Stimulated activated CD8-positive, alpha-beta memory T cell treated with anti-CD3 and anti-CD28 coated beads, Interleukin-12 subunit alpha, Interleukin-12 subunit beta, amount 100 ng/mL, for 1 hour (primary cell): Measurements from ENCODE around the gene ST6GALNAC2.
"Not testable (repeated sequence)": the region's sequence is repeated elsewhere in the genome, so short reads cannot be mapped to it uniquely, and the experiment has no call there.

Experiments
- DNase-seq: peaks from one replicate; pipeline ENCODE4 v3.0.0-alpha.2; 2020; ENCODE audit warnings: low read depth

The ST6GALNAC2 gene

DNA sequence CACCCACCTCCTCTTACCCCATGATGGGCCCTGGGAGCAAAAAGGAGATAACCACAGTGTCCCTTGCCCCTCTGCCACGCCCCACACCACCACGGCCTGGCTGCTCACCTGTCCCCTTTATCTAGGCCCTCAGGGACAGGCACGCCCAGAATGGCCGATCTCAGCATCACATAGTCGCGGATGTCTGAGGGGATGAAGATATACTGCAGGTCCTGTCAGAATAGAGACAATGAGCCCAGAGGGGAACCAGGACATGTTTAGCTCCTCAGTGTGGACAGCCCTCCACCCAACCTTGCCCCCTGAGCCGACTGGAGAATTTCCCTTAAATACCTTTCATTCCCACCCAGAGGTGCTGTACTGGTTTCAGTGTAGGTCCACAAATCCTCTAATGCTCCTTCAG lies 15.2 kb downstream of the ST6GALNAC2 start:
- no peak for DNase-seq

DNA sequence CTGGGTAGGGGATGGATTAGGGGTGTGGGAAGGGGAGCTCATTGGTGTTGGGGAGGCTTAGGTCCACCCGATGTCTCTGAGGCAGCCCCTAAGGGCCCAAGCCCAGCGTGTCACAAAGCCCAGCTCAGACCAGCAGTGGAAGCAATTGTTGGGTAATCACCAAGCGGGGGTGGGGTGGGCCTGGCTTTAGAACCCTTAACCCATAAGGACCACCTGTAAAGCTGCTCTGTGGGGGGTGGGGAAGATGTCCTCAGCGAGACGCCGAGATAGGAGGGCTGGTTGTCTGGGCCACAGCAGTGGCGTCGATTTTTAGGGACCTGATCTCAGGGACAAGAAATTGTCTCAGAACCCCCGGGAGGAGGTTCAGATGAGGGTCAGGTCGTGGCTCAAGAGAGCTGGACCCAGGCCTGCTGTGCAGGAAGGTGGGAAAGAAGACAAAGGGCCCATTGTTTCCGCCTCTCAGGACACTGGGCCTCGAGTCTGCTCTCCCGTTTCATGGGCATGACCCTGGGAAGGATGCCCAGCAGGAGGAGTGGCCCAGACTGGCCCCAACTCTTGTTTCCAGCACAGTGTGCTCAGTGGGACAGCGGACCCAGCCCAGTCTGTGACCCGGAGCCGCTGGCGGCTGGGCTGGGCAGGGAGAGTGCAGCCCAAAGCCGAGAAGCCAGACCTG lies 15.9 kb downstream of the ST6GALNAC2 start:
- DNase-seq, result no peak

DNA sequence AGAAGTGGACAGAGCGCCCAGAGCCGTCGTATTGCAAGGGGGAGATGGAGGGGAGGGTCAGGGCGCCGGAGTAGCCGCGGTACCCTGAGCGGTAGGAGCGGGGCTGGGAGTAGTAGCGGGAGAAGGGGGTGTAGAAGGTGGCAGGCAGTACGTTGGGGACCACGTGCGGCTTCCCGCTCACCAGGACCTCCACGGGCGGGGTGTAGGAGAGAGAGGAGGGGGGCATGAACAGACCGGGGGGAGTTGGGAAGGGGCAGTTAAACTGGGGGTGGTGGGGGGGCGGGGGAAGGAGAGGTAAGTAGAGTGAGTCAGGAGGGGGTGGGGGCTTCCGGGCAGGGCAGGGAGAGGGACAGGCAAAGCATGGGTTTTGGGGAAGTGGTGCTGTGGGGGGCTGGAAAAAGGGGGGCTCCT lies 16.8 kb downstream of the ST6GALNAC2 start:
- DNase-seq, result no peak

DNA sequence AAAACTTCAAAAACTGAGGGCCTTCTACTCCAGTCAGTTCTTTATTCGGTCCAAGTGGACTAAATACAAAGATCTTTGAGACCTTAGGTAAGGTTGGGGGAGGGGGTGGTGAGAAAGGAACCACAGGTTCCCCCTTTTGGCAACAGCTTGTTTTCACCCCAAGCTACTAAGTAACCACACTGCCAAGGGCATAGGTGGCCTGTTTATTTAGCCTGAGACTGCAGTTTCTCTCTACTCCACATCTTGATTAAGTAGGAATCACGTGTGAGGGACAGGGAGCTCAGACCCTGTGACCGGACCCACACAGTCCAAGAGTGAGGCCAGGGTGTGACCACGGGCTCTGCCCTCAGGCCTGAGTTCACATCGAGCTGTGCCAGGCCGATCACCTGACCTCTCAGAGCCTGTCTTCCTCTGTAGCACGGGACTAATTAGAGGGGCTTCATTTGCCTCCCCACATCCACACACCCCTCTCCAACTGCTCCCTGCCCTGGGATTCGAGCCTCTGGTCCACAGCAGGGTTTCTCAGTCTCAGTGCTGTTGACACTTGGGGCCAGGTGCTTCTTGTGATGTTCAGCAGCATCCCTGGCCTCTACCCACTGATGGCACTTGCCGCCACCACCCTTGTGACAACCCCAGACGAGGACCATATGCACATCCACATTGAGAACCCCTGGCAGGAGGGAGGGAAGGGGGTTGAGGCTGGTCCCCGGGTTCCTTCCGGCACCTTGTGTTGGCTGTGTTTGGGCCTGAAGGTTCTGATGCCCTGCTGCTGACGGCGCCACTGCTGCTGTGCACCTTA lies 17.8 kb downstream of the ST6GALNAC2 start:
- DNase-seq, result no peak

DNA sequence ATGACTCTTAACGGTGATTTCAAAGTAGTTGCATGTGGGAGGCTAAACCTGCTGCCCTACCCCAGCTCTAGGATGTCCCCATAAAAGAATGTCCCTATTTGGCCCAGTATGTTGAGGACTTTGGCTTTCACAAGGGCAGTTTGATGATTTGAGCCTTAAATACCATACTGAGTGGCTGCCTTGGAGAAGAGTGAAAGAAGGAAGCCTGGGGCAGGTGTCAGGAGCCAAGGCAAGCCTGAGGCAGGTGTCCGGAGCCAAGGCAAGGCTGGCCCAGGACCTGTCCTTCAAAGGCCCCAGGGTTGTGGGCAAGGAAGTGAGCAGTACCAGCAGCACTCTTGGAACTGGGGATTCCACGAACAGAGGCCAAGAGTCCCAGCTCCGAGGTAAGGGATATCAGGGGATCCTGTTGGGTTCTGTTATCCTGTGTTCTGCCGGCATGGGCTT lies 18.6 kb downstream of the ST6GALNAC2 start:
- DNase-seq, result no peak

DNA sequence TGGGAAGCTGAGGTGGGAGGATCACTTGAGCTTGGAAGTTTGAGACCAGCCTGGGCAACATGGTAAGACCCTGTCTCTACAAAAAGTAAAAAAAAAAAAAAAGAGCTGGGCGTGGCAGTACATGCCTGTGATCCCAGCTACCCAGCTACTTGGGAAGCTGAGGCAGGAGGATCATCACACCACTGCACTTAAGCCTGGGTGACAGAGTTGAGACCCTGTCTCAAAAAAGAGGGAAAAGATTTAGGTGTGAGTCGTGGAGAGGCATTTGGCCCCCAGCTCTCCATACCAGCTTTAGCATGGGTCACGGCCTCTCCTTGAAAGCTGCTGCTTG lies 19.1 kb downstream of the ST6GALNAC2 start:
- DNase-seq, result no peak

DNA sequence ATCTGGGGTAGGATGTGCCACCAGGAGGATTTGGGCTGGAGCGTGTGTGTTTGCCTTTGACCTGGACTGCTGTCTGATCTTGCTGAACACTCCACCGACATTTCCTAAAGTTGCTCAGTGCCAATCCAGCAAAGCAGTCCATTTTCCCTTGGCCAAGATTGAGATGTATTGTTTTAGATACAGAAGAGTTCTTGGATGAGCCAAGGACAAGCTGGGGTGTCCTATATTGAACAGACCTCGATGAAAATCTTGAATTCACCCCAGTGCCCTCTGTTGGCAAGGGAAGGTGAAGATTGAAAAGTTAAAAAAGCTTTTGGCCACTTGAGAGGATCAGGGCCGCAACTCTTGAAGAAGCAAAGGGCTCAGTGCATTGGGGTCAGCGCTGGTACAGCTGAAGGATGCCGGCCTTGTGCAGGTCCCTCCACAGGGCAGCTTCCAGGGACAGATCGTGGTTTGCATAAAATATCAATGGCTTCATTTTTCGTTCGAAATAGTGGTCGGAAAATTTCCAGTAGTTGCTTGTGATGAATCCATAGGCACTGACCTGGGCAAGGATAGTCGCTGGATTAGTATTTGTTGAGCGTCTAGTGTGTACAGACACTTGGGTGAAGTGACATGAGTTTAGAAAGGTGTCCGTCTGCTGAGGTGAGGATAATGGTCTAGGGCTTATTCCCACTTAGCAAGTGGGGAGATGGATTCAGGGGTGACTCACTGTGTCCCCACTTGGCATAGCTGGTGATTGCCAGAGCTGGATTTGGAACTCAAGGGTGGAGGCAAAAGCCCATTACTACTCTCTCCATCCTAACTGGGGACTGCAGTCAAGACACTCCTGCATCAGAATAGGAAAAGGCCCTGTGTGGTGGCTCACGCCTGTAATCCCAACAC lies 19.7 kb downstream of the ST6GALNAC2 start:
- DNase-seq, result no peak

DNA sequence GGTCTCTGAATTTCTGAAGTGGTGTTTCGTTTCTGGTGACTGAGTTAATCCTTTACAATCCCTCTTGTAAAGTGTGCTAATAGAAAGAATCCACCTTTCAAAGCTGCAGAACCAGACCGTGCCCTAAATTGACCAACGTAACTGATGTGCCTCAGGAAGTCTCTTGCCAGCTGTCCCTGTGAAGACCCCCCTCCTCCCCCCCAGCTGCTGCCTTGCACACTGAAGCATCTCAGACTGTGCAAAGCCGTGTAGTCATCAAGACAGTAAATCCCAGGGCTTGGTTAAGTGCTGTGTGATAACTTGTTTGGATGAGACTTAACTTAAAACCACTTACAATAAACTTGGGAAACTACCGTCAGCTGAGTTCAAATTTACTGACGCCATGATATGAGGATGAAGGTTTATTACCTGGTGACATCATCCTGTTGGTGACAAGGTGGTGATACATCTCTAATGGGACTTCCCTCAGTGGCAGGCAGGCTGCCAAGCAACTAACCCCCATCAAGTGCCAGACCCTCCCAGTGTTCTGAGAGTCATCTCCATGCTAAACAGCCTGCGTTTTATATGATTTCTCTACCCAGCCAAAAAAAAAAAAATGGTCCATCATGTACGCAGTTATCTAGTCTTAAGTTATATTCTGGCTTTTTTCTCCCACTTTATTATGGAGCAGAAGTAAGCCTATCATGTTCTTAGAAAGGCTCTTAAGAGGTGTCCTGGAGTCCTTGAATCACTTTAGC lies 20.5 kb downstream of the ST6GALNAC2 start:
- DNase-seq, result not testable (repeated sequence)

DNA sequence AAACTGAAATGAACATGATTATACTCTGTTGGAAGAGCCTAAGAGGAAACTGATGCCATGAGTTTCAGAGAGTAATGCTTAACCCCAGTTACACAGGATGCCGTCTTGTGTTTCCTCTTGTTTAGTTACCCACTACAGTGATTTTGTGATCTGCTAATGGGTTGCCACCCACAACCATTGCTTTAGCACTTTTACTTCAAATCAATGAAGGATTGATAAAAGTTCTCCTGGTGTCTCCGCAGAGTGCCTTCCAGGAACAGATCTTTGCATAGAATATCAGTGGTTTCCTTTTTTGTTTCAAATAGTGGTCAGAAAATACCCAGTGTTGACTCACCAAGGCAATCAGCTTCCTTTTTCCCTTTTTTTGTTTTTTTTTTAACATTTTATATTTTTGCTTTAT lies 22.3 kb downstream of the ST6GALNAC2 start:
- not testable (repeated sequence) for DNase-seq

DNA sequence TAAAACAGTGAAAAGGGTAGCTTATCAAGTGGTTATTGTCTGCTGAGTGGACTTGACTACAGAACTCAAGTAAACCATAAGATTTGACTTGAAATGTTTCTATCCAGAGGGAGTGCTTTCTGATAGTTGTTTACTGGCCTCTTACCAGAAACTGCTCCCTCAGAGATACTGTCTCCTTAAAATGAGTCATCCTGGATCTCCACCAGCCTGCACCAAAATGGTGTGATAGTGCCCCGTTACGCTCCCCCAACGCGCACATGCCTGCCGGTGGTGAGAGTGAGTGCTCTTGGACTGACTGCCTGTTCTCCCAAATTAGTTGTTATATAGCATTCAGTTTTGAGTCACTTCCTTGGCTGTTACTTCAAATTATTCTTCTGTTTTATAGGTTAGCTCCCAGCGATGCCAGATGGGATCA lies 22.9 kb downstream of the ST6GALNAC2 start:
- no peak for DNase-seq

DNA sequence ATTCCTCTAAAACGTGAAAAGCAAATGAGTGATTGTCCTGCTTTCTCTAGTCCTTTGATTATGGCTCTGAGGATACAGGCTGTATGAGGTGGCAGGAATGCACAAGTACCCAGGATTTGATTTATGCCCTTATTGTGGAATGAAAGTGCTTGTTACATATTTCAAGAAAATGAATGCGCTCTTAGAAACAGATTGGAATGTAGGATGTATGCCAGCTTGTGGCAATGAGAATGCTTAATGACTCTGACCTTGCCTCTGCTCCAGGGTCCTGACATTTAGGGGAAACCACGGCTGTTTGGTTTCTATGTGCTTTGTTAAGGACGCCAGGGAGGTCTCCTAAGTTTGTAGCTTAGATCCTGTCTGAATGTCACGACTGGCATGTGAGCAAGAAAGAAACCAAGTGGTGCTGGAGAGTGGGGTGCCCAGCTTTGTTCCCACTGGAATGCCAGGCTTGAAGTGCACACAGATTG lies 23.8 kb downstream of the ST6GALNAC2 start:
- DNase-seq, result no peak

DNA sequence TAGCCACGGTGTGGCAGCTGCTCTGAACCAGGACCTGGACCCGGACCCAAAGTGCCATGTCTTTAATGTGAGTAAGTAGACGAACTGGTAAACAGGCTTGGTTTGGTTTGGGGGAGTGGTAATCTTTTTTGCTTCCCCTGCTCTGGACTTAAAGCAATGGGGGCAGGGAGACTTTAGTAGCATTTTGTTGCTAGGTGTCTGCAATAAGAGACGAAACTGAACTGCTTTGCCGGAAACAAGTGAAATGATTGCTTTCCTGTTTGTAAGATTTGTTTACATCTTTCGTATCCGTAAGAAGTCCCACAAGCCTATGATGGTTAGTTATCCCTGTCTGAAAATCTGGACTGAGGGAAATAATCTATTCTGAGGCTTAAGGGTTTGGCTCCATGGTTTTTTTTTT lies 24.3 kb downstream of the ST6GALNAC2 start:
- DNase-seq, result no peak

DNA sequence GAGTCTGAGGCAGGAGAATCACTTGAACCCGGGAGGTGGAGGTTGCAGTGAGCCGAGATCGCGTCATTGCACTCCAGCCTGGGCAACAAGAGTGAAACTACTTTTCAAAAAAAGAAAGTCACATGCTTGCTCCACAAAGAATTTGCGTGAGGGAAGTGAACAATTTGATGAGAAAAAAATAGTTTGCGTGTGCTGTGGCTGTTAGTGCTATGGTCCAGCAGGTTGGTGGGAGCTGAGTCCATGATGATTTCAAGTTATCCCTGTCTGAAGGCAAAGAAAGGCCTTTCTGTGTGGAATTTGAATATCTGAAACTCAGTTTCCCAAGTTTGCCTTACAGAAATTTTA lies 24.8 kb downstream of the ST6GALNAC2 start:
- no peak for DNase-seq

DNA sequence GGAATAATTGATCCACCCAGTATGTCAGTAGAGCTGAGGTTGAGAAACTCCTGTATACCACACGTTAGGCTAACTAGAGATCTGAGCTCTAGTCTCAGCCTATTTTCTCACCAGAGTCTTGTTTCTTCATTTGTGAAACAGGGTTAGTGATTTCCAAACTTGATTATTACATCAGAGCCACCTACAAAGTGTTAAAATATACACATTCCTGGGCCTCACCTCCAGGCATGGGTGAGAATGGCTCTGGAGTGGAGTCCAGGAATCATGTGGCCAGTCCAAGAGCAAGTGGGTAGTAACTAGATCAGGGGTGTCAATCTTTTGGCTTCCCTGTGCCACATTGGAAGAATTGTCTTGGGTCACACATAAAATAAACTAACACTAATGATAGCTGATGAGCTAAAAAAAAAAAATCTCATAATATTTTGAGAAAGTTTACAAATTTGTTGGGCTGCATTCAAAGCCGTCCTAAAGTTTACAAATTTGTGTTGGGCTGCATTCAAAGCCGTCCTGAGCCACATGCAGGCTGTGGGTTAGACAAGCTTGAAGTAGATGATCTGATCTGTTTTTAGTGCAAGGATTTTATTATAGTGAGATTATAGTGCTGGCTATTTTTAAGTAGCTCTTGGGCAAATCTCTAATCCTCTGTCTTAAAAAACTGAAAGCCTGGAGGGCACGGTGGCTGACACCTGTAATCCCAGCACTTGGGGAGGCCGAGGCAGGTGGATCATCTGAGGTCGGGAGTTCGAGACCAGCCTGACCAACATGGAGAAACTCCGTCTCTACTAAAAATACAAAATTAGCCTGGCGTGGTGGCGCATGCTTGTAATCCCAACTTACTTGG lies 25.4 kb downstream of the ST6GALNAC2 start:
- no peak for DNase-seq

DNA sequence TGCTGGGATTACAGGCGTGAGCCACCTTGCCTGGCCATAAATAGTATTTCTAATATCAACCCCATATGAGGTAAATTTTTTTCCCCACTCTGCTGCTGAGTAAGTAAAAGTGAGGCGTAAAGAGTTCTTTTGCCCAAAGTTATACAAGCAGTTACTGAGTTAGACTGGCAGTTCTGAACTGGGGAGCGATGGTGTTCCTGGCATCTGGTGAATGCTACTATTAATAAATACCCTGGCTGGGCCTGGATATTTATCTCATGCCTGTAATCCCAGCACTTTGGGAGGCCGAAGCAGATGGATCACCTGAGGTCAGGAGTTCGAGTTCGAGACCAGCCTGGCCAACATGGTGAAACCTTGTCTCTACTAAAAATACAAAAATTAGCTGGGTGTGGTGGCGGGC lies 26.2 kb downstream of the ST6GALNAC2 start:
- DNase-seq, result not testable (repeated sequence)

DNA sequence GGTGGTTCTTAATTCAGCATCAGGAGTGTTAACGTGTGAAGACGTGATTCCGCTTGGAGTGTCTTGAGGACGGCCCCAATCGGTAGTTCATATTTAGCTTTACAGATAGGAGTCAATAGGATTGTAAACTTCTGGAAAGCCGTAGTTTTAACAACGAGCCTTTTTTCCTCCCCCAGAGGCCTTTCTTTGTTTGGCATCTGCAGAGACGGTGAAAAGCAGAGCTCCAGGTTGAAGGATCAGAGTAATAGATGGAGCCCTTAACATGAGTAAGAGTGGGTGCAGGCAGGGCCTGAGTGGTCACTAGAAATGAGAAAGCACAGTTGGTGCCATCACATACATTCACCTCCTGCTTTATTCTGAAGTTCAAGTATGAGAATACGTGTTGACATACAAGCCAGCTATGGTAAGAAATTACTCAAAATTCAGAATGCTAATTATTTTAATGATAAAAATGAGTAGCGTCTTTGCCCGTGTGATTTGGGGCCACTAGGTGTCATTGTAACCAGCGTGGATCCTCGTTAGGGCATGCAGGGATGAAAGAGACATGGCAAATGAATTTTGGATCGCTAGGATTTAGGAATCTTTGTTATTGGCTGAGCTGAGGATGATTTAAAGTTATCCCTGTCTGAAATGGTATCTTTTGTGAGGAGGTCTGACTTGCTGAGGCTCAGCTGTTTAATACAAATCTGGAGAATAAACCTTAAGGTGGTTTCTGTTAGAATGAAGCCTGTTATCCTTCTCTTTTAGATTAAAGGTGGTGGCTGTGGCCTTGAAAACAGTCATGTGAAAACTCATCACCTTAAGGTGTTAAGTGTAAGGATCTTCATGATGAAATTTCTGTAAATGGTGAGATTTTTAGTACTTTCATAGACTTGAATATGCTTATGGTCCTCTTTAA lies 27.2 kb downstream of the ST6GALNAC2 start:
- no peak for DNase-seq

DNA sequence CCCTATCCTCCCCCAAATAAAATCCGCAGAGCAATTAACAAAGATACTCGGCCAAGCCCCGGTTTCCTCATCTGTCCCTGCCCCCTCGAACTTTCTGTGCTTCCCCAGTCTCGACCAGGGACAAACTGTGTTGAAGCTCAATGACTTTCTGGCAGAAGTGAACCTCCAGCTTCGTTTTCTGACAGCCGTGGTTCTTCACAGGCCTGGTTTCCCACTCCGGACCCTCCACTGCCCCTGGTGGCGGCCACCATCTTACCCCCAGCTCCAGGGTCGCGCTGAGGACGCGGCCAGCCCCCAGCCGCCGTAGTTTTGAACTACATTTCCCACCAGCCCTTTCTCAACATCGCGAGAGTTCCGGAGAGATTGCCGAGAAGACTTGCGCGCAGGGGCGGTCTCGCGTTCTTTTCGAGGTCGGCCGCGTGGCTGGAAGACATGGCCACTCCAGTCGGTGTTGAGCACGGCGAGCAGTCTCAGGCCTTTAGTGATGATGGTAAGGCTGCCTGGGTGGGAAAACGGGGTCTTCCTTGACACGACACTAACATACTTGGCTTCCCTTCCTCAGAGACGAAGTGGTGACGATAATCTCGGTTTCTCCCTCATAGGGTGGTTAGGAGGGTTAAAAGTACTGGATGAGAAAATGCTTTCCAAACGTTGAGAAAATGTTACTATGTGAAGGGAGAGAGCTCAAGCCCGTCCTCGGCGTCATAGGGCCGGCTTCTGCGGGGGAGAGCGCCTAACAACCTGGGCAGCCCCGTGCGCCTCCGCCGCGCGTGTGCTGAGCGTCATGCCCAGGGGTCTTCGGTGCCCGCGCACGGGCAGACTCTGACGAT lies 28.1 kb downstream of the ST6GALNAC2 start:
- peak; percentile 88 for DNase-seq

DNA sequence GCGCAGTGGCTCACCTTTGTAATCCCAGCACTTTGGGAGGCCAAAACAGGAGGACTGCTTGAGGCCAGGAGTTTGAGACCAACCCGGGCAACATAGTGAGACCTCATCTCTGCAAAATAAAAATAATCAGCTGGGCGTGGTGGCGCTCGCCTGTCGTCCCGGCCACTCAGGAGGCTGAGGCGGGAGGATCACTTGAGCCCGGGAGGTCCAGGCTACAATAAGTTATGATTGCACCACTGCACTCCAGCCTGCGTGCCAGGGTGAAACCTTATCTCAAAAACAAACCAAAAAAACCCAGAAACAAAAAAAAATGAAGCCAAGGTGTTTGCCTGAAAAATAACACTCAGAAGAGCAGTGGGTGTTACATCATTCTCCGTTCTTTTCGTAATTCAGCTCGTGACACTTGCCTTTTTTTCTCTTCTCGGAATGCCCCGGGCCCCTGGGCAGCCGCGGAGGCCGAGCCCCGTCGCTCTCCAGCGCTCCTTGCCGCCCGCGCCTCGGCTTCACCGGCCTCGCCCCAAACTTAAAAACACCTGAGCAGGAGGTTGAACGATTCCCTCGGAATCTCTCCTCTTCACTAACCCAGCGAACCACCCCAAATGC lies 28.8 kb downstream of the ST6GALNAC2 start:
- DNase-seq, result no peak

DNA sequence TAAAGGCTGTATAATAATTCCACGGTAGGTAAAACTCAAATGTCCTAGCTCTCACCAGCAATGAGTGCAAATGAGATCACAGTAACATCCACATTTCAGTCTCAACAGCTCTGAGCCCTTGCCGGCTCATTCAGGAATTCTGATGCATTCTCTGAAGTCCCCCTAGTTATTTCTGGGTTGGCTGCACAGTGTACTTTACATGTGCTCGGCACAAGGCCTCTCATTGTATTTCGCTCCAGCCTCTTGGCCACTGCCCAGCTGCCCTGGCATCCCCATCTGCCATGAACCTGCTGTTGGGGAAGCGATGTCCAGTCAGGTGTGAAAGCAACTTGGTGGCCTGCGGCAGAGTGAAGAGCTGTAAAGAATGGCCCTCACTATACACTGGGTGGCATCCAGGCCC lies 31.5 kb downstream of the ST6GALNAC2 start:
- no peak for DNase-seq
